GM12892 (cell line): Measurements from ENCODE around the gene ADH5.

Source experiments
- POLR2A ChIP-seq: IDR thresholded peaks from 2 replicates; pipeline ENCODE4 v1.6.1; 2011; ENCODE audit warnings: low read depth, low read length, control low read depth
- POLR2AphosphoS5 ChIP-seq: IDR thresholded peaks from 2 replicates; pipeline ENCODE4 v1.6.1; 2011; ENCODE audit warnings: low read depth, low read length, control low read depth
- TAF1 ChIP-seq: IDR thresholded peaks from 2 replicates; pipeline ENCODE4 v1.6.1; 2011; ENCODE audit warnings: low read depth, mild to moderate bottlenecking, control low read depth, low read length, borderline replicate concordance

DNA sequence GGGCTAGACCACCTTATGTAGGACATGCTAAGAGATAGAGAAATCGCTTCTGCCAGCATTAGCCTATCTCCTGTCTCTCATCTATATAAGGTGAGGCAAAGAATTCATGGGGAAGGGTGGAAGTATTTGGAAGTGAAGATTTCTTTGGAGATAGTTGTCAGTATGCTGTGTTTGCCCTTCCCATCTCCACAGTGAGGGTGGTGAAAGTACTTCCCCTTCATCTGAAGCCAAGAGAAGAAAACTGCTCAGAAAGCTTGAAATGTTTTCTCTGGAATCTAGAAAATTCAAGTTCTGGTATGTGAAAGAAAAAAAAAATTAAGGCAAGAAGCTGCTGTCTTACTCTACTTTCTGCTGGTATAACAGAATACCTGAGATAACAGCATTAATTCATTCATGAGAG, 12.3 kb upstream of the ADH5 start:
- TF ChIP-seq TAF1 (no peak), POLR2A (no peak), POLR2AphosphoS5 (no peak)
